RWPE2 (cell line): ENCODE results near the gene WNT4.

Experiments used
- ATAC-seq: fragments of 200-7000 bp; cut with Tn5 transposase; 3 replicates; pipeline ENCODE4 v1.9.1; 2021; ENCODE audit warnings: low read depth
- DNase-seq: peaks from one replicate; pipeline ENCODE4 v3.0.0-alpha.2; 2020; ENCODE audit warnings: low spot score
- H3K27ac ChIP-seq: fragments of 450-650 bp; 2 replicates; pipeline ENCODE4 v1.5.1; 2017; ENCODE audit warnings: mild to moderate bottlenecking; ENCODE audit not compliant: poor library complexity, severe bottlenecking
- H3K27me3 ChIP-seq: fragments of 250-450 bp; sonication (Bioruptor Pico); 2 replicates; pipeline ENCODE4 v1.5.1; 2021; ENCODE audit warnings: mild to moderate bottlenecking, moderate library complexity; ENCODE audit not compliant: insufficient read depth, poor library complexity, severe bottlenecking
- H3K36me3 ChIP-seq: fragments of 250-450 bp; sonication (Bioruptor Pico); 2 replicates; pipeline ENCODE4 v1.5.1; 2020; ENCODE audit warnings: low read depth, mild to moderate bottlenecking, moderate library complexity
- H3K4me1 ChIP-seq: fragments of 250-450 bp; sonication (Bioruptor Pico); 2 replicates; pipeline ENCODE4 v1.5.1; 2021; ENCODE audit warnings: mild to moderate bottlenecking, moderate library complexity; ENCODE audit not compliant: insufficient read depth, poor library complexity, severe bottlenecking
- H3K4me3 ChIP-seq: fragments of 250-450 bp; sonication (Bioruptor Pico); 2 replicates; pipeline ENCODE4 v1.5.1; 2021; ENCODE audit warnings: mild to moderate bottlenecking, moderate library complexity; ENCODE audit not compliant: severe bottlenecking
- H3K9me3 ChIP-seq: fragments of 250-450 bp; sonication (Bioruptor Pico); 2 replicates; pipeline ENCODE4 v1.5.1; 2021; ENCODE audit warnings: mild to moderate bottlenecking, moderate library complexity; ENCODE audit not compliant: severe bottlenecking
- TF ChIP-seq, protein P1 (sequence below): fragments of 450-650 bp; IDR thresholded peaks from one replicate; pipeline ENCODE4 v1.5.1; 2017; ENCODE audit warnings: mild to moderate bottlenecking, moderate library complexity; ENCODE audit not compliant: poor library complexity, severe bottlenecking

WNT4 gene

DNA sequence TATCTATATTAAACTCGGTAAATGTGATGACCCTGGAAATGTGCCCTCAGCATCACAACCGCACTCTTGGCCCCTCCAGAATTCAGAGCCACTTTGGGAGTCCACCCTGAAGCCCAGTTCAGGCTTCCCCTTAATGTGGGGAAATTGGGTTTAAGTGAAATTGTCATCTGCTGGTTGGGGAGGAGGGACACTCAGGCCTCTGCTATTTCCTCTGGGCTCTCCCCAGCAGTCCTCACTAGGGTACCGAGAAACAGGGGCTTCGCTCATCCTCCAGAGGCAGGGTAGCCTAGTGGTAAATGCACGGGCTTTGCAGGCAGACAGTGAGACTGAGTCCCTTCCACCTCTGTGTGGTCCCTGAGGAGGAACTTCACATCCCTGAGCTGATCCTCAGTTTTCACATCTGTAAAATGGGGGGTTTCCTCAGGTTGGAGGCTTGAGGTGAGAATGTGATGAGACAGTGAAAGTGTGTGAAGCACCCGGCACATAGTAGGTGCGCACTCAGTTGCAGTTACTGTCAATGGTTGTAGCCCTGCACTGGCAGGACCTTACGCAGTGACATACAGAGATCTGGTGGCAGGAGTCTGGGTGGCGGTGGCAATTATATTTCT lies 14.6 kb upstream of the WNT4 start:
- Histone ChIP-seq H3K9me3 (no peaks in the 10 kb centered on the region), H3K27me3 (no peaks in the 10 kb centered on the region), H3K36me3 (no peaks in the 10 kb centered on the region), H3K4me3 (no peak overlapping the region), H3K27ac (no peak overlapping the region), H3K4me1 (no peaks in the 10 kb centered on the region)
- no peak for ATAC-seq
- no peak for DNase-seq
- TF ChIP-seq, protein P1, sequence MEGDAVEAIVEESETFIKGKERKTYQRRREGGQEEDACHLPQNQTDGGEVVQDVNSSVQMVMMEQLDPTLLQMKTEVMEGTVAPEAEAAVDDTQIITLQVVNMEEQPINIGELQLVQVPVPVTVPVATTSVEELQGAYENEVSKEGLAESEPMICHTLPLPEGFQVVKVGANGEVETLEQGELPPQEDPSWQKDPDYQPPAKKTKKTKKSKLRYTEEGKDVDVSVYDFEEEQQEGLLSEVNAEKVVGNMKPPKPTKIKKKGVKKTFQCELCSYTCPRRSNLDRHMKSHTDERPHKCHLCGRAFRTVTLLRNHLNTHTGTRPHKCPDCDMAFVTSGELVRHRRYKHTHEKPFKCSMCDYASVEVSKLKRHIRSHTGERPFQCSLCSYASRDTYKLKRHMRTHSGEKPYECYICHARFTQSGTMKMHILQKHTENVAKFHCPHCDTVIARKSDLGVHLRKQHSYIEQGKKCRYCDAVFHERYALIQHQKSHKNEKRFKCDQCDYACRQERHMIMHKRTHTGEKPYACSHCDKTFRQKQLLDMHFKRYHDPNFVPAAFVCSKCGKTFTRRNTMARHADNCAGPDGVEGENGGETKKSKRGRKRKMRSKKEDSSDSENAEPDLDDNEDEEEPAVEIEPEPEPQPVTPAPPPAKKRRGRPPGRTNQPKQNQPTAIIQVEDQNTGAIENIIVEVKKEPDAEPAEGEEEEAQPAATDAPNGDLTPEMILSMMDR, result no peak

DNA sequence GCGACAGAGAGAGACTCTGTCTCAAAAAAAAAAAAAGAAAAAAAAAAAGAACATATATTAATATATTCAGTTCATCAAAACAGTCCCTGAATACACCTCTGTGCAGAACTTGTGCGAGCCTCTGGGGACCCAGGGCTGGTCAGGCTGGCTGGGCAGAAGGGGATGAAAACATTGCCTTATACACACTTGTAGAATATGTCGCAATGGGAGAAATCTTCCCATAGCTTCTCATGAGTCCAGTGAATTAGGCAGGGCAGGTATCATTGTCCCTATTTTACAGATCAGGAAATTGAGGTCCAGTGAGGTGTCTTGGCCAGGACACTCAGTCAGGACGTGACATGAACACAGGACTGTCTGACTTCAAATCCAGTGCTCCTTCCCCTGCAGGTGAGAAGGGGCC lies 12.6 kb upstream of the WNT4 start:
- Histone ChIP-seq H3K27ac (no peak overlapping the region), H3K4me1 (no peaks in the 10 kb centered on the region), H3K36me3 (no peaks in the 10 kb centered on the region), H3K4me3 (no peak overlapping the region), H3K9me3 (no peaks in the 10 kb centered on the region), H3K27me3 (no peaks in the 10 kb centered on the region)
- DNase-seq (no peak), ATAC-seq (no peak)
- TF ChIP-seq, protein P1, result no peak

DNA sequence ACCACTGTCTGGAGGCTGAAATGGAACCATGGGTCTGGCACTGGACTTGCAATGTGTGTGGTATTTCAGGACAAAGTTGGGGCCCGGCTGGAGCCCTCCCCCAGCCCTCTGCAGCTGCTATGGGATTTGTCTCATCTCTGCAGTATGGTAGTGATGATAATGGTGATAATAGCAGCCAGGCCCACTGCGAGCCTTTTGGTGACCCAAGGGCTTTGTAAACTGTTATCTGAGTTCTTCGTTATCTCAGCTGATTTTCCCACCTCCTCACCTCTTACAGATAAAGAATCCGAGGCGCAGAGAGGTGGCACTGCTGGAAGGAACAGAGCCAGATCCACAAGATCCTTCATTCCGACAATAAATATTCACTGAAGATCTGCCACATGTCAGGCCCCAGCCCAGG lies 11.7 kb upstream of the WNT4 start:
- ATAC-seq (no peak), DNase-seq (no peak)
- no peaks in the 10 kb centered on the region for H3K27me3 ChIP-seq
- H3K27ac ChIP-seq, result no peak overlapping the region
- no peaks in the 10 kb centered on the region for H3K4me1 ChIP-seq
- no peak overlapping the region for H3K4me3 ChIP-seq
- H3K36me3 ChIP-seq, result no peaks in the 10 kb centered on the region
- TF ChIP-seq, protein P1, result no peak
- no peaks in the 10 kb centered on the region for H3K9me3 ChIP-seq

DNA sequence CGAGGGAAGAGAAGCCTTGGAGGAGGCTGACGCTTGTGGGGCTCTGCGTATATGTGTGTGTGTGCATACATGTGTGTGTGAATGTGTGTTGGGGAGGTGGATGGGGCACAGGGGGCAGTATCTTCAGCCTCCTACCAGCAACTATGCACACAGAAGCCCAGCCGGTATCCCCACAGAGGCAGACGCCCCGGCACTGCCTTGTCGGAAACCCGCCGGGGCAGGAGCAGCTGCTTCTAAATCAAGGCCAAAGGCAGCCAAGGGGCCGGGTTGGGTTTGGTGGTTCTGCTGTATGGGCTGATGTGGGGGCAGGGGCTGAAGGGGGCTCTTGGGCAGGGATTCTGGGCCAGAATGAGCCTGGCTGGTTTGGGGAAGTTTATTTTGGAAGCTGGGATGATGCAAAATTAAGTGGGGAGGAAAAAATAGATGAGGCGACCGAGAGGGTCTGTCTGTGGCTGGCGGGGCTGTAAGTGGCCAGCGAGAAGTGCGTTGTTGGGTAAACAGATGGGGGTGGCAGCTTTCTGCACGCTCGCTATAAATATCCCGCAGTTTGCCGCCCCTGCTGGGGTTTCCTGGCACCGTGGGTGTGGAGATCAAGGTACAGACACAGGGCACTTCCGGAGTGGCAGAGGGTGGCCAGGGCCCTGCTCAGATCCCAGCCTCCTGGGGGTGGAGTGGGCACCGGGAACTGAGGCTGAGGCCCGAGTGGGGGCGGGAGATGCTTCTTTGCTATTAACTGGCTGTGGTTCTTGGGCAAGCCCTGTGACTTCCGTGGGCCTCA lies 11.0 kb upstream of the WNT4 start:
- Histone ChIP-seq H3K4me3 (no peak overlapping the region), H3K9me3 (no peaks in the 10 kb centered on the region), H3K4me1 (no peaks in the 10 kb centered on the region), H3K27me3 (no peaks in the 10 kb centered on the region), H3K27ac (no peak overlapping the region), H3K36me3 (no peaks in the 10 kb centered on the region)
- TF ChIP-seq, protein P1, result no peak
- no peak for ATAC-seq
- no peak for DNase-seq

DNA sequence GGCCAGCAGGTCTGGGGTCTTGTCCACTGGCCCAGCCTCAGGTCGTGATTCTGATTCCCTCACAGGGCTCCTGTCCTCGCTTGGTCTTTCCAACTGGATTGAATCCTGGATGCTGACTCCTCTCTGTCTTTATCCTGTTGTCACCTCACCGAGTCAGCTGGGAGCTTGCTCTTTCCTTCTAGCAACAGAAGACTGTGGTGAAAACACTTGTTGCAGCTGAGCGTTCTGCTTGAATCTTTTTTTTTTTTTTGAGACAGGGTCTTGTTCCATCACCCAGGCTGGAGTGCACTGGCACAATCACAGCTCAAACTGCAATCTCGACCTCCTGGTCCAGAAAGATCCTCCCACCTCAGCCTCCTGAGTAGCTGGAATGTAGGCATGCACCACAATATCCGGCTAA lies 8.0 kb upstream of the WNT4 start:
- DNase-seq (no peak), ATAC-seq (no peak)
- H3K27me3 ChIP-seq, result no peaks in the 10 kb centered on the region
- TF ChIP-seq, protein P1, result no peak
- H3K4me1 ChIP-seq, result no peaks in the 10 kb centered on the region
- H3K27ac ChIP-seq, result no peak overlapping the region
- H3K36me3 ChIP-seq, result no peaks in the 10 kb centered on the region
- H3K4me3 ChIP-seq, result no peak overlapping the region
- H3K9me3 ChIP-seq, result no peaks in the 10 kb centered on the region
